ENCODE measurements around the gene EIF2B5. TPM values are rescaled to one million over a fixed set of nuclear protein-coding genes. Genes with fewer than 3 reads are reported as not detected.
"Not testable (repeated sequence)": the region's sequence is repeated elsewhere in the genome, so short reads cannot be mapped to it uniquely, and the experiment has no call there.

Gene EIF2B5
- polyA plus RNA-seq, 3 donors, result 22.7 to 50.0 (median 24.1) TPM

- no peaks in the 10 kb centered on the region for H3K9me3 ChIP-seq (replicated peaks in 1 of 2; ENCODE audit: control insufficient read depth in 1 of 2, insufficient read depth in 1 of 2, low read length in 2 of 2)
- no peaks in the 10 kb centered on the region for H4K20me1 ChIP-seq (ENCODE audit: insufficient read depth, low read length)
- no peaks in the 10 kb centered on the region for H3K4me1 ChIP-seq (ENCODE audit: control insufficient read depth in 1 of 2, insufficient read depth in 2 of 2, low read length in 2 of 2)
- H3K27ac ChIP-seq (ENCODE audit: low read depth in 1 of 2, low read length in 2 of 2), result no peak overlapping the region
- peak in 1 of 3 donors; percentile 66 for DNase-seq
- no peak overlapping the region for H3K9ac ChIP-seq (ENCODE audit: insufficient read depth, low read length, poor library complexity, severe bottlenecking)
- peaks cover 33 to 34% of the 10 kb centered on the region in 2 donors for H3K36me3 Mint-ChIP-seq
- no peak for TF ChIP-seq CTCF (IDR thresholded peaks at IDR 0.05)
- intact Hi-C loops (cut with micrococcal nuclease), result loop anchor here in 1 of 2 donors (10.0 kb wide), 1 partner anchor 253 kb away; no protein-coding TSS in a partner anchor
- no peaks in the 10 kb centered on the region for H3K9me3 Mint-ChIP-seq
- H3K27me3 ChIP-seq (ENCODE audit: control insufficient read depth in 2 of 2, insufficient read depth in 2 of 2, low read length in 2 of 2), result no peaks in the 10 kb centered on the region
- peaks cover 0 to 4% (median 2%) of the 10 kb centered on the region in 3 donors for H3K27me3 Mint-ChIP-seq (ENCODE audit: low read depth in 3 of 3)
- H3K79me2 ChIP-seq (ENCODE audit: insufficient read depth, low read length), result no peaks in the 10 kb centered on the region
- H3K4me3 ChIP-seq (replicated peaks in 1 of 3; ENCODE audit: low read depth in 2 of 3, low read length in 3 of 3), result no peak overlapping the region
- H3K36me3 ChIP-seq (replicated peaks in 1 of 2; ENCODE audit: control insufficient read depth in 1 of 2, insufficient read depth in 2 of 2, low read length in 2 of 2), result peaks cover 33 to 37% of the 10 kb centered on the region in 2 donors
- H3K4me3 Mint-ChIP-seq, result no peak overlapping the region
- no CpG with 5 or more reads among the region's 3 CpGs for WGBS (ENCODE audit: insufficient coverage)
- peaks cover 2% of the 10 kb centered on the region for H3K4me1 Mint-ChIP-seq
- H3K27ac Mint-ChIP-seq, result peak overlapping the region in 1 of 7 donors; percentile 8
- no peak overlapping the region for H2AFZ ChIP-seq (ENCODE audit: insufficient read depth, low read depth, low read length, poor library complexity, severe bottlenecking)
- no peak overlapping the region for H3K4me2 ChIP-seq (replicated peaks; ENCODE audit: extremely low read depth, low read length, poor library complexity, severe bottlenecking)
Observed at GRCh38 chr3:184148076-184148475, 12.9 kb downstream of the EIF2B5 start.

GRCh38 chr3:184149123-184149522, 14.0 kb downstream of the EIF2B5 start:
- no peak overlapping the region for H3K4me2 ChIP-seq (replicated peaks; ENCODE audit: extremely low read depth, low read length, poor library complexity, severe bottlenecking)
- no peaks in the 10 kb centered on the region for H3K9me3 ChIP-seq (replicated peaks in 1 of 2; ENCODE audit: control insufficient read depth in 1 of 2, insufficient read depth in 1 of 2, low read length in 2 of 2)
- no CpG with 5 or more reads among the region's 6 CpGs for WGBS (ENCODE audit: insufficient coverage)
- H3K79me2 ChIP-seq (ENCODE audit: insufficient read depth, low read length), result no peaks in the 10 kb centered on the region
- H3K4me3 ChIP-seq (replicated peaks in 1 of 3; ENCODE audit: low read depth in 2 of 3, low read length in 3 of 3), result no peak overlapping the region
- H3K27ac ChIP-seq (ENCODE audit: low read depth in 1 of 2, low read length in 2 of 2), result no peak overlapping the region
- Mint-ChIP-seq H3K36me3 (peaks cover 22 to 23% of the 10 kb centered on the region in 2 donors), H3K27ac (no peak overlapping the region), H3K4me1 (peaks cover 2% of the 10 kb centered on the region), H3K4me3 (no peak overlapping the region), H3K27me3 (ENCODE audit: low read depth in 3 of 3) (peaks cover 0 to 4% (median 2%) of the 10 kb centered on the region in 3 donors), H3K9me3 (no peaks in the 10 kb centered on the region)
- H3K27me3 ChIP-seq (ENCODE audit: control insufficient read depth in 2 of 2, insufficient read depth in 2 of 2, low read length in 2 of 2), result no peaks in the 10 kb centered on the region
- no peak for TF ChIP-seq CTCF (IDR thresholded peaks at IDR 0.05)
- H3K4me1 ChIP-seq (ENCODE audit: control insufficient read depth in 1 of 2, insufficient read depth in 2 of 2, low read length in 2 of 2), result no peaks in the 10 kb centered on the region
- H3K9ac ChIP-seq (ENCODE audit: insufficient read depth, low read length, poor library complexity, severe bottlenecking), result no peak overlapping the region
- no peak for DNase-seq
- no peaks in the 10 kb centered on the region for H4K20me1 ChIP-seq (ENCODE audit: insufficient read depth, low read length)
- intact Hi-C loops (cut with micrococcal nuclease), result loop anchor here in 1 of 2 donors (10.0 kb wide), 1 partner anchor 254 kb away; no protein-coding TSS in a partner anchor
- peaks cover 22 to 27% of the 10 kb centered on the region in 2 donors for H3K36me3 ChIP-seq (replicated peaks in 1 of 2; ENCODE audit: control insufficient read depth in 1 of 2, insufficient read depth in 2 of 2, low read length in 2 of 2)
- H2AFZ ChIP-seq (ENCODE audit: insufficient read depth, low read depth, low read length, poor library complexity, severe bottlenecking), result no peak overlapping the region

DNA sequence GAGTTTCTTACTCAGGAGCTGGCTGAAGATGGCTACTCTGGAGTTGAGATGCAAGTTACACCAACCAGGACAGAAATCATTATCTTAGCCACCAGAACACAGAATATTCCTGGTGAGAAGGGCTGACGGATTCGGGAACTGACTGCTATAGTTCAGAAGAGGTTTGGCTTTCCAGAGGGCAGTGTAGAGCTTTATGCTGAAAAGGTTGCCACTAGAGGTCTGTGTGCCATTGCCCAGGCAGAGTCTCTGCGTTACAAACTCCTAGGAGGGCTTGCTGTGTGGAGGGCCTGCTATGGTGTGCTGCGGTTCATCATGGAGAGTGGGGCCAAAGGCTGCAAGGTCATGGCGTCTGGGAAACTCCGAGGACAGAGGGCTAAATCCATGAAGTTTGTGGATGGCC, 14.6 kb downstream of the EIF2B5 start:
- H3K27me3 Mint-ChIP-seq (ENCODE audit: low read depth in 3 of 3); DNase-seq; H2AFZ ChIP-seq (ENCODE audit: insufficient read depth, low read depth, low read length, poor library complexity, severe bottlenecking); H3K9ac ChIP-seq (ENCODE audit: insufficient read depth, low read length, poor library complexity, severe bottlenecking); H3K4me2 ChIP-seq (replicated peaks; ENCODE audit: extremely low read depth, low read length, poor library complexity, severe bottlenecking); H3K27ac Mint-ChIP-seq; H3K9me3 Mint-ChIP-seq; H3K27me3 ChIP-seq (ENCODE audit: control insufficient read depth in 2 of 2, insufficient read depth in 2 of 2, low read length in 2 of 2); H3K27ac ChIP-seq (ENCODE audit: low read depth in 1 of 2, low read length in 2 of 2); H3K4me3 ChIP-seq (replicated peaks in 1 of 3; ENCODE audit: low read depth in 2 of 3, low read length in 3 of 3); H3K4me1 Mint-ChIP-seq; H3K9me3 ChIP-seq (replicated peaks in 1 of 2; ENCODE audit: control insufficient read depth in 1 of 2, insufficient read depth in 1 of 2, low read length in 2 of 2); H3K4me3 Mint-ChIP-seq; H4K20me1 ChIP-seq (ENCODE audit: insufficient read depth, low read length); H3K79me2 ChIP-seq (ENCODE audit: insufficient read depth, low read length); H3K4me1 ChIP-seq (ENCODE audit: control insufficient read depth in 1 of 2, insufficient read depth in 2 of 2, low read length in 2 of 2): not testable (repeated sequence)
- intact Hi-C loops (cut with micrococcal nuclease), result loop anchor here in 1 of 2 donors (10.0 kb wide), 1 partner anchor 255 kb away; no protein-coding TSS in a partner anchor
- H3K36me3 ChIP-seq (replicated peaks in 1 of 2; ENCODE audit: control insufficient read depth in 1 of 2, insufficient read depth in 2 of 2, low read length in 2 of 2), result peaks cover 16 to 20% of the 10 kb centered on the region in 2 donors
- WGBS (ENCODE audit: insufficient coverage), result 98% methylated on average over 4 of the region's 6 CpGs
- H3K36me3 Mint-ChIP-seq, result peaks cover 16 to 17% of the 10 kb centered on the region in 2 donors
